CD4-positive, alpha-beta T cell treated with Interferon gamma for 1 hour (primary cell): Measurements from ENCODE around the gene UBE2G1.
"Not testable (repeated sequence)": the region's sequence is repeated elsewhere in the genome, so short reads cannot be mapped to it uniquely, and the experiment has no call there.

Experiments
- DNase-seq: peaks from one replicate; pipeline ENCODE4 v3.0.0-alpha.2; 2020

UBE2G1 gene, protein sequence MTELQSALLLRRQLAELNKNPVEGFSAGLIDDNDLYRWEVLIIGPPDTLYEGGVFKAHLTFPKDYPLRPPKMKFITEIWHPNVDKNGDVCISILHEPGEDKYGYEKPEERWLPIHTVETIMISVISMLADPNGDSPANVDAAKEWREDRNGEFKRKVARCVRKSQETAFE

DNA sequence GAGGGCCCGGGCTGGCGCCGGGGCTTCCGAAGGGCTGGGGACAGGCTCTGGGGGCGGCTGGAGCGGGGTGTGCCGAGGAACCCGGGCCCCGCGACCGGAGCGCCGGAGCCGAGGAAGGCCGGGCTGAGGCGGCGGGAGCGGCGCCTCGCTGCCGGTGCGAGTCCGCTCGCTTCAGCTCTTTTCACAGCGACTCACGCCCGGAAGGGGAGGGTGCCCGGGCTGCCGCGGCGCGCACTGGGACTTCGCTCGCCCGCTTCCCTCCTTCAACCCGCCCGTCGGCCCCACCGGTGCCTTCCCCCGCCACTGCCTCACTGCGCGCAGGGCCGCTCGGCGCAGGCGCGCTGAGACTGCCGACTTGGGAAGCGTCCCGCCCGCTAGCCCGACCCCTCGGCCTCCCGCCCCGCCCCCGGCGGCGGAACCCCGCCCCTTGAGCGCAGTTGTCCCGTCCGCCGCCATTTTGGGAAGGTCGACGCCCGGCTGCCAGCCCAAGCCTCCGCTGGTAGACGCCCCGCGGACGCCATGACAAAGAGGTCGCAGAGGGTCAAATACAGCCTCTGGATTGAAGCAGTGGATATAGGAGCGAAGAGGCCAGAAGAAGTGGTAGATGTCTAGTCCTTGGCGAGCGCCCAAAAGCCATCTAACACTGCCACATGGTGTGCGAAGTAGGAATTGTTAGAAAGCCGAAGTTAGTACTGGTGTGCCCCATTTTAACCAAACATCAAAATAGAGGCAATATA is at the start of gene UBE2G1:
TSS of gene UBE2G1 (minus strand) at position 349 of the 737 bp plus-strand sequence. CDS start 359 bp downstream, outside the sequence.
- DNase-seq: peak; percentile 99

DNA sequence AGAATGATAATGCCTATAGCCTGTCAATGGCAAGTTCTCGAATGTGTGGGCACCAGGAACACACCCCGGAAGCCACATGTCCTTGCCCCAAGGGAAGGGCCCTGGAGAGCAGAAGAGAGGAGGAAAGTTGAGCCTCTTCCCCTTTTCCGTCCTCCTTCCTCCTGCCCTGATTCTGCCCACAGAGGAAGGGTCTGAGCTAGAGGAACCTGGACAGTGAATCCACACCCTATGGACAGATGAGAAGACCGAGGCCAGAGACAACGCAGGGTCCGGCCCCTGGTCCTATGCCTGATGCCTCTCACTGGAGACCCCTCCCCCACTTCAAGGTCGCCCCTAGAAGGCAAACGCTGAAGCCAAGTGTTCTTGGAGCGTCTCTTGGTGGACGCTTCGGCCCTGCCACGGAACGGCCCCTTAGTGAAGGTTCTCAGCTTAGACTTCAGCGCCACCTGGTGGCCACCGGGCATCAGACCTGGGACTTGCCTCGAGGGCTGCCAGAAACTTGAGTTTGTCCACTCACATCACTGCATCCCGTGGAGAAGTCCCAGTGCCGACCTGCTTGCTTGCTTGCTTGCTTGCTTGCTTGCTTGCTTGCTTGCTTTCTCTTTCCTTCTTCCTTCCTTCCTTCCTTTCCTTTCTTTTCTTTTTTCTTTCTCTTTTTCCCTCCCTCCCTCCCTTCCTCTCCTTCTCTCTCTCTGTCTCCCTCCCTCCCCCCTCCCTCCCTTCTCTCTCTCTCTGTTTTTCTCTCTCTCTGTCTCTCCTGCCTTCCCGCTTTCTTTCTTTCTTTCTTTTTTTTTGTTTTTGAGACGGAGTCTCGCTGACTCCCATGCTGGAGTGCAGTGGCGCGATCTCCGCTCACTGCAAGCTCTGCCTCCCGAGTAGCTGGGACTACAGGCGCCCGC is 46.7 kb upstream of the UBE2G1 start:
- peak; percentile 82 for DNase-seq

DNA sequence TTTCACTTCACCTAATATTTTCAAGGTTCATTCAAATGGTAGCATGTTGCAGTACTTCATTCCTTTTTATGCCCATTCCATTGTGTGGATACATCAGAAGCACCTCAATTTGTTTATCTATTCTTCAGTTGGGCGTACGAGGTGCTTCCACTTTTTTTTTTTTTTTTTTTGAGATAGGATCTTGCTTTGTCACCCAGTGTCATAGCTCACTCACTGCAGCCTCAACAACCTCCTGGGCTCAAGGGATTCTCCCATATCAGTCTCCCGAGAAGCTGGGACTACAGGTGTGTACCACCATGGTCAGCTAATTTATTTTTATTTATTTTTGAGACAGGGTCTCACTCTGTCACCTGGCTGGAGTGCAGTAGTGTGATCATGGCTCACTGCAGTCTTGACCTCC is 44.7 kb upstream of the UBE2G1 start:
- no peak for DNase-seq

DNA sequence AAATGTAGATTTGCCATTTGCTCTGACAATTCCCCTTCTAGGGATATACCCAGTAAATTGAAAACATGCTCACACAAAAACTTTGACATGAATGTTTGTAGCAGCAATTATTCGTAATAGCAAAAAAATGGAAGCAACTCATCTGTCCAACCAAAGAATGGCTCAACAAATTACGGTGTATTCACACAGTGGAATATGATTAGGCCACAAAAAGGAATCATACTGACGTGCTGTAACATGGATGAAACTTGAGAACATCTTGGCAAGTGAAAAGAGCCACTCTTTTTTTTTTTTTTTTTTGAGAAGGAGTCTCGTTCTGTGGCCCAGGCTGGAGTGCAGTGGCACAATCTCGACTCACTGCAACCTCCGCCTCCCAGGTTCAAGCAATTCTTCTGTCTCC is 43.2 kb upstream of the UBE2G1 start:
- no peak for DNase-seq

DNA sequence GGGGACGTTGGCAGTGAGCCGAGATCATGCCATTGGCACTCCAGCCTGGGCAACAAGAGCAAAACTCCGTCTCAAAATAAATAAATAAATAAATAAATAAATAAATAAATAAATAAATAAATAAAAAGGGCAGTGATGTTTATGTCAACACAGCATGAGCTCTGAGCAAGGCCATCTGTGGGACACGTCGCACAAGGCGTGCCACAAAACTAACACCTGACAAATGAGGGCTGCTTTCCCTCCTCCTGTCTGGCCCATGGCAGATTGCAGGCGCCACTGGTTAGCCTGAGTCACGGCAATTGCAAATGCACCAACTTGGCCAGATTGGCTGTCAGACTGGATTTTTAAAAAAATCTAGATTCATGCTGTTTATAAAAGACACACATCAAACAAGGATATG is 41.4 kb upstream of the UBE2G1 start:
- no peak for DNase-seq

DNA sequence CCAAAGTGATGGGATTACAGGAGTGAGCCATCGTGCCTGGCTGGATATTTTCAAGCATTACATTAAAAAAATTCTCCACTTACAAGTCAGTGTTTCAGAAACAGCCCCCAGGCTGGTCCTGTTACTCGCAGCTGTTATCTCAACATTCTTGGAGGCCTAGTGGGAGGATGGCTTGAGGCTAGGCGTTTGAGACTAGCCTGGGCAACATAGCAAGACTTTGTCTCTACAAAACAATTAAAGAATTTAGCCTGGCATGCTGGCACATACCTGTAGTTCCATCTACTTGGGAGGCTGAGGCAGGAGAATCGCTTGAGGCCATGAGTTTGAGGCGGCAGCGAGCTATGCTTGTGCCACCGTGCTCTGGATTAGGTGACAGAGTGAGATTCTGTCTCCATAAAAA is 40.7 kb upstream of the UBE2G1 start:
- DNase-seq: no peak

DNA sequence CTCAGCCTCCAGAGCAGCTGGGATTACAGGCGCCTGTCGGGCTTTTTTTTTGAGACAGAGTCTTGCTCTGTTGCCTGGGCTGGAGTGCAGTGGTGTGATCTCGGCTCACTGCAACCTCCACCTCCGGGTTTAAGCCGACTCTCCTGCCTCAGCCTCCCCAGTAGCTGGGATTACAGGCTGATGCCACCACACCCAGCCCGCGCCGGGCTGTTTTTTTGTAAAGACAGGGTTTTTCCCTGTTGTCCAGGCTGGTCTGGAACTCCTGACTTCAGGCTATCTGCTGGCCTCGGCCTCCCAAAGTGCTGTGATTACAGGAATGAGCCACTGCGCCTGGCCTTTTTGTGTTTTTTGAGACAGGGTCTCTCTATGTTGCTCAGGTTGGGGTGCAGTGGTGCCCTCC is 39.9 kb upstream of the UBE2G1 start:
- no peak for DNase-seq

DNA sequence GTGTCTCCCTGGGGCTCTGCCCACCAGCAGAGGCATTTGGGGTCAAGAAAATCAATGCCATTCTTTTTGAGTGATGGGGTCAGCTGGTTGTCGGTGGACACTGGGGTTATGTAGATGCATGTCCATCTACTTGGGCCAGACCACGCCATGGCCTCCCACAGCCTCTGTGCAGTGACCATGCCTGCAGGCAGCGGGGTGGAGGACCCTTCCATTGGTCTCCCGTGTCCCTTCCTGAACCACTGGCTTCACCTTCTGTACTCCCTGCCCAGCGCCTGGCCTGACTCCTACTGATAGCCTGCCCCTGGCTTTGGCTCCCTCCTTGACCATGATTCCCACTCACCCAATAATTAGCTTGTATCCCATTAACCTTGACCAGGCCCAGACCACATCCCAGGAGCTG is 39.2 kb upstream of the UBE2G1 start:
- DNase-seq: no peak

DNA sequence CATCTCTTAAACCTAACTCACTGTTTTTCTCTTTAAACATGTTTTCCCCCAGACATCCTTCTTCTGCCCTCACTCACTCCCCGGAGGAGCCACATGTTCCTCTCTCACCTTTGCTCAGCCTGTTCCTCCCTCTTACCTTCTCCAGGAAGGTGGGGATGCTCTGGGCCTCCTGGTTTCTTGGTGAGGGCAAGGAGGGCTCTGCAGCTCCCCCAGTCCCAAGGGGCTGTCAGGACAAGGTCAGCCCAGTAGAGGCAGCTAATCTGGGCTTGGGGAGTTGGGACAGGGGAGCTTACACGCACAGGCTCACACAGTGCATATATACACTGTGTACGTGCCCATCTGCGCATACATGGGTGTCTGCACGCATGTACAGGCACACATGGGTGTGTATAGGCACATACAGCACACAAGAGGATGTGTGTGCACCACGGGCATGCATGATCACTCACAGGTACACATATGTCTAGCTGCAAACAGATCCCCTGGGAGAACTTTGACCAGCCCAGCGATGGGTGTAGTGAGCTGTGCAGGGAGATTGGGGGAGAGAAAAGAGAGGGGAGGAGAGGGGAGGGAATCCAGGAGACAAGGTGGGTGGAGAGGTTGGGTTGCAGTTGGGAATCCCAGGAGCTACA is 38.7 kb upstream of the UBE2G1 start:
- no peak for DNase-seq

DNA sequence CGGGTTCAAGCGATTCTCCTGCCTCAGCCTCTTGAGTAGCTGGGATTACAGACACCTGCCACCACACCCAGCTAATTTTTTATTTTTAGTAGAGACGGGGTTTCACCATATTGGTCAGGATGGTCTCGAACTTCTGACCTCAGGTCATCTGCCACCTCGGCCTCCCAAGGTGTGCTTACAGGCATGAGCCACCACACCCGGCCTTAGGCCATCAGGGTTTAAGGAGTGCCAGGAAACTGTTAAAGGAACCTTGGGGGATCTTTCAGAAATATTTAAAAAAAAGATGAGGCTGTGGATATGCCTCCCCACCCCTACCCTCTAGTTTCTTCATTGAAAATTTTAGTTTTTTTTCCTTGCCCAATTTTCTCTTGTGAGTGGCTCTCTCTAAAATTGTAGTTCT is 31.4 kb upstream of the UBE2G1 start:
- DNase-seq: no peak

DNA sequence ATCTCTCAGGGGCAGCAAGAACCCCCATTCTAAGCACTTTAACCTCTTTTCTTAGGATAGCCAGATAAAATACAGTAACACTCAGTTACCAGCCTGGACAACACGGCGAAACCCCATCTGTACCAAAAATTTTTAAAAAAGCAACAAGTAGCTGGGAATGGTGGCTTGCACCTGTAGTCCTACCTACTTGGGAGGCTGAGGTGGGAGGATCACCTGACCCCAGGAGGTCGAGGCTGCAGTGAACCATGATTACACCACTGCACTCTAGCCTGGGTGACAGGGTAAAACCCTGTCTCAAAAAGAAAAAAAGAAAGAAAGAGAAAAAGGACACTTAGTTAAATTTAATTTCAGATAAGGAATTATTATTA is 28.6 kb upstream of the UBE2G1 start:
- no peak for DNase-seq

DNA sequence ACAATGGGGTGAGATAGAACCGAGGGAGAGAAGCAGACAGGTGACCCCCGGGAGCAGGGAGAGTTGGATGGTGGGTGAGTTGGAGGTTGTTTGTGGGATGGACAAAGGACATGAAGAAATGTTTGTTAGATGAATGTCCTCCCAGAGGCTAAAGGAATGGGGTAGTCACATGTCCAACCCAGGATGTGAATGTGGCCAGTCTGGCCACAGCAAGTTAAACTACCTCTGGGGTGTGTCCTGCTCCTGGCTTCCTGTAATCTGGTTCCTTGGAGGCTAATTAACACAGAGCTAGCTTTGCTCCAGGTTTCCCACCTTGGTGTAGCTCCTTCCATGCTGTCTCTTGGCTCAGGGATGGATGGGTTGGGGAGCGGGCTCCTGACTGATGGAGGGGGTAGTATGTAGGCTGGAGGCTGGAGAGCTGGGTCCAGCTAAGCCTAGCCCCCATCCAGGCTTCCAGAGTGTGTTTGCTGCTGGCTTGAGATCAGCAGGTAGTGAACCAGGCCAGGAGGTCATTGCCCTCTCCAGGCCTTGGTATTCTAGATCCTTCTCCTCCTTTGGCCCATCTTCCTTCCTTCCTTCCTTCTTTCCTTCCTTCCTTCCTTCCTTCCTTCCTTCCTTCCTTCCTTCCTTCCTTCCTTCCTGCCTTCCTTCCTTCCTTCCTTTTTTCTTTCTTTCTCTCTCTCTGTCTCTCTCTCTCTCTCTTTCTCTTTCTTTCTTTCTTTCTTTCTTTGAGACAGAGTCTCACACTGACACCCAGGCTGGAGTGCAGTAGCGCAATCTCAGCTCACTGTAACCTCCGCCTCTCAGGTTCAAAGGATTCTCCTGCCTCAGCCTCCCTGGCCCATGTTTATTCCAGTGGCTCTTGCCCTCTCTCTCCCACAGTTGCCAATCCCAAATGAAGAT is 28.0 kb upstream of the UBE2G1 start:
- no peak for DNase-seq

DNA sequence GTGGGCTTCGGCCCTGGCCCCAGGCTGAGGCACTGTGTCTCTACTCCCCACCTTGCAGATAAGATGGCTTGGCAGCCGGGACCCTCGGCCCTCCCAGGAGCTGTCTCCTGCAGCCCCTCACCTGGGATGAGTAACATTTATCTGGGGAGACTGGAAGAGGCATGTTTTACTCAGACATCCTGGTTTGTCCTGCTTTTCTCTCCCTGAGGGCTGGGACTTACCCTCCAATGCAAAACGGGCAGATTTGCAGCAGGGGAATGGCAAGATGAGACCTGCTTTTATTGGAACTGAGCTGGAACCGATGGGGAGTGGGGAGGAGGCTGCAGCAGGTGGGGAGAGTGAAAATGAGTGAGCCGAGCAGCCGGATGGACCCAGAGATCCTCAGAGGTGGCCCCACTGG is 27.3 kb upstream of the UBE2G1 start:
- DNase-seq: no peak

DNA sequence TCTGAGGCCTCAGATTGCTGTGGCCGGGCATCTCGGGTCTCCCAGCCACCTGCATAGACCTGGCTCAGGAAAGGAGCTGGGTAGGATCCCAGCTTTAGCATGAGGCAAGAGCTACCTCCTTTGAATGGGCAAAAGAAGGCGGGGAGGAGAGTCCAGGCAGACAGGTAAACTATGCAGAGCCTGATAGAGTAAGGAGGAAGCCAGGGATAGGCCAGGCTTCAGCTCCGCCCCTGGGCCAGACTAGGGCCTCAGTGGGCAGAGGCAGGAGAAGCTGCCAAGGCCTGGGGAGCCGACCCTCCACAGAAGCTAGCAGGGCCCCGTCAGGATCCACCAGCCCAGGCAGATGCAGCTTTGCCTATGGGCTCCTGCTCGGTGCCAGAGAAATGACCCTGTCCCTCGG is 22.6 kb upstream of the UBE2G1 start:
- DNase-seq: no peak

DNA sequence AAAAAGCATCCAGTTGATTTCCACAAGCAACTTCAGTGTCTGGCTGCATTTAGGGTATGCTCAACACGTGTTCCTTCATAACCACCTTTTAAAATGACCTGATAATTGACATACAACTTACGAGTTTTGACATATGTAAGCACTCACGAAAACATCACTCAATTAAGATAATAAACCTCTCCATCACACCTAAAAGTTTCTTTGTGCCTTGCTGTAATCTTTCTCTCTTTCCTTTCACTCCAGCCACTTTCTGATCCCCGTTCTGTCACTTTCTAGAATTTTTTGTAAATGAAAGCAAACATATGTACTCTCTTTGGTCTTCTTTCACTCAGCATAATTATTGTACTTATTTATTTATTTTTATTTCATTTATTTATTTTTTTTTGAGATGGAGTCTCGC is 20.7 kb upstream of the UBE2G1 start:
- DNase-seq: no peak

DNA sequence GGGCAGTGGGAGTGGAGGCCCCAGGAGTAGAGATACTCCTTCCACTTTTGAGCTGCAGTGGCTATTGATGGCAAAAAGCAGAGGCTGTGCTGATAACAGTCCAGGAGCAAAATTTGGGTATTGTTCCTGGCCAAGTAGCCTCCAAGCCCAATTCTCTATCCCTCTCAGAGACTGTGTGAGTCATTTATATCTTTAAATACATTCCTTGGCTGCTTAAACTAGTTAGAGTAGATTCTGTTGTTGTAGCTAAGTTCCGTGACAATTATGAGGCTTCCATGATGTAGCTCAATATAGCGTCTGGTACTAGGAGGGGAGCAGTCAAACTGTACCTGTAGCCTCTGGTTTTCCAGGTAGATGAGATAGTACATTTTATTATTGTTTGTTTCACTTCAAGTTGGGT is 19.9 kb upstream of the UBE2G1 start:
- no peak for DNase-seq

DNA sequence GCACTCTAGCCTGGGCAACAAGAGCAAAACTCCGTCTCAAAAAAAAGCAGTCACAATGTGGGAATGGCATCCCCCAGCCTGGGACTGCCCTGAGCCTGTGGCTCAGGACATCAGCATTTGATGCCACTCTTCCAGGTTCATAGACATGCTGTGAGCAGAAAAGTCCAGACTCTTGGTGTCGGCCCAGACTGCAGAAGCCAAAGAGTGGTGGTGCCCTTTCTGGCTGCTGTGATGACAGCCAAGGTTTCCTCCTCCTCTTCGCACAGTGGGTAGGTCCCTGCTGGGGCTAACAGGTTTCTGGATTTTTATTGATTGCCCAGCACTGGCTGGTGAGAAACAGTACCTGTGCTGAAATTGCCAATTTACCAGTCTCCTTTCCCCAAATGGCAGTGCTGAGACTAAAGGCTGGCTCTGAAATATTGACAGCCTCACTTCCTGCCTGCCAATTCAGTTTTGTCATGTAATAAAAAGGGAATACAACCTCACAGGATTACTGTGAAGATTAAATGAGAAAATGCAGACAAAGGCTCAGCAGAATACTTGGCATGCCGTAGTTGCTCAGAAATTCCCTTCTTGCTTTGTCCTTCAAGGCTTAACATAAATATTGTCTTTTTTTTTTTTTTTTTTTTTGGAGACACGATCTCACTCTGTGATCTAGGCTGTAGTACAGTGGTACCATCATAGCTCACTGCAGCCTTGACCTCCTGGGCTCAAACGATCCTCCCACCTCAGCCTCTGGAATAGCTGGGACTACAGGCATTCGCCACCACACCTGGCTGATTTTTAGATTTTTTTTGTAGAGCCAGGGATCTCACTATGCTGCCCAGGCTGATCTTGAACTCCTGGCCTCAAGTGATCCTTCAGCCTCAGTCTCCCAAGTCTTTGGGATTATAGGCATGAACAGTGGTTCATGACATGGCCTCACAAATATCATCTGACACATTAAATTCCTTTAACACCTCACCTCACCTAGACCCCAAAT is 15.5 kb upstream of the UBE2G1 start:
- DNase-seq: no peak

DNA sequence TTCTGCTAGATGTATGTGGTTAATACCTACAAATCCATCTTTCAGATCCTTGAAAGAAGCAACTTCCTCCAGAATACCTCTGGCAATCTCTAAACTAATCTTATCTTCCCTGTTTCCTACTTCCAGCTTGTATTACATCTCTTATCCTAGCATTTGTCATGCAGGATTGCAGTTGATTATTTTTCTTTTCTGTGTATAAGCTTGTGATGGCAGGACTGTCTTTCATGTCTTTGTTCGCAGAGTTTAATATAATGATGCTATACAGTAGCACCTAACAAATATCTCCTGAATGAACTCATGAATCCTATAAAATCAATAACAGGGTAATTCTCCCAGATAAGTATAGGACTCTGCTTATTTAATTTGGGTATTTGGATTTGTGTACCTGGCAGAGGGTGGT is 12.2 kb upstream of the UBE2G1 start:
- no peak for DNase-seq

DNA sequence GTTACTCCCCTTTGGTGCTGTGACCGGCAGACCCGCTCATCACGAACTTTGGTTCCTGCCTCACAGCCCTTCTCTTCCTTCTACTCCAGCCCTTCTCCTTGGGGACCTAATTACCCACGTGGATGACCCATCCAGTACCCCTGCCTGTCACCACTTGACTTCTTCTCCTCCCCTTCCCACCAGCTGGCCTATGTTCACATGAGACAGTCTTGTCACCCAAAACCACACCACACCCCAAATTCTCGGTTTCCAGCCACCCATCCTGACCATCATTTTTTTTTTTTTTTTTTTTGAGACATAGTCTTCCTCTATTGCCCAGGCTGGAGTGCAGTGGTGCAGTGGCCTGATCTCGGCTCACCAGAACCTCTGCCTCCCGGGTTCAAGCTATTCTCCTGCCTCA is 10.8 kb upstream of the UBE2G1 start:
- DNase-seq: not testable (repeated sequence)

DNA sequence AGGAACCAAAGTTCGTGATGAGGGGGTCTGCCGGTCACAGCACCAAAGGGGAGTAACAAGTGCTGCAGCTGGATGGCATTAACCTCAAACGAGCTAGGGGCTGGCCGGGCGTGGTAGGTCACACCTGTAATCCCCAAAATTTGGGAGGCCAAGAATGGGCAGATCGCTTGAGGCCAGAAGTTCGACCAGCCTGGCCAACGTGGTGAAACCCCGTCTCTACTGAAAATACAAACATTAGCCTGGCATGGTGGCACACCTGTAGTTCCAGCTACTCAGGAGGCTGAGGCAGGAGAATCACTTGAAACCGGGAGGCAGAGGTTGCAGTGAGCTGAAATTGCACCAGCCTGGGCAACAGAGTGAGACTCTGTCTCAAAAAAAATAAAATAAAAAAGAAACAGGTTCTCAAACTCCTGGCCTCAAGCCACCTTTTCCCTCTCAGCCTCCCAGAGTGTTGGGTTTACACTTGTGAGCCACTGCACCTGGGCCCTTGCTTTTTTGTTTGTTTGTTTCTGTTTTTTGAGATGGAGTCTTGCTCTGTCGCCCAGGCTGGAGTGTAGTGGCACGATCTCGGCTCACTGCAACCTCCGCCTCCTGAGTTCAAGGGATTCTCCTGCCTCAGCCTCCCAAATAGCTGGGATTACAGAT is 9.4 kb upstream of the UBE2G1 start:
- DNase-seq: not testable (repeated sequence)
